WTC11 (cell line): ENCODE measurements around the gene SAFB.

Experiments
- ATF3 ChIP-seq: sonication (generic); formaldehyde crosslinking; conservative IDR thresholded peaks from 2 replicates; pipeline ENCODE4 v1.8.1; 2022; ENCODE audit warnings: mild to moderate bottlenecking, missing genetic modification reagents
- CTCF ChIP-seq: fragments of 200-600 bp; IDR thresholded peaks from 2 replicates; pipeline ENCODE4 v1.8.0; 2022; ENCODE audit warnings: antibody characterized with exemption
- ETV6 ChIP-seq: sonication (generic); formaldehyde crosslinking; IDR thresholded peaks from 2 replicates; pipeline ENCODE4 v1.8.1; 2022; ENCODE audit warnings: mild to moderate bottlenecking, missing genetic modification reagents
- FOXP1 ChIP-seq: sonication (generic); formaldehyde crosslinking; IDR thresholded peaks from 2 replicates; pipeline ENCODE4 v1.8.0; 2022; ENCODE audit warnings: missing genetic modification reagents, mild to moderate bottlenecking, moderate library complexity, borderline replicate concordance
- GRHL2 ChIP-seq: fragments of 250-450 bp; sonication (Bioruptor Pico); IDR thresholded peaks from 2 replicates; pipeline ENCODE4 v1.8.0; 2022; ENCODE audit warnings: mild to moderate bottlenecking, moderate library complexity; ENCODE audit not compliant: insufficient replicate concordance, severe bottlenecking
- MXD4 ChIP-seq: fragments of 250-450 bp; sonication (Bioruptor Pico); IDR thresholded peaks from 2 replicates; pipeline ENCODE4 v1.8.0; 2021; ENCODE audit warnings: mild to moderate bottlenecking, moderate library complexity, borderline replicate concordance
- NFYB ChIP-seq: sonication (generic); formaldehyde crosslinking; conservative IDR thresholded peaks from 2 replicates; pipeline ENCODE4 v1.8.0; 2022; ENCODE audit warnings: low read depth, missing genetic modification reagents
- NR3C1 ChIP-seq: sonication (generic); formaldehyde crosslinking; conservative IDR thresholded peaks from 2 replicates; pipeline ENCODE4 v1.8.1; 2023; ENCODE audit warnings: low read depth, mild to moderate bottlenecking, missing genetic modification reagents
- PRDM15 ChIP-seq: sonication (generic); formaldehyde crosslinking; IDR thresholded peaks from 2 replicates; pipeline ENCODE4 v1.8.0; 2022; ENCODE audit warnings: missing genetic modification reagents
- SP1 ChIP-seq: sonication (generic); formaldehyde crosslinking; conservative IDR thresholded peaks from 2 replicates; pipeline ENCODE4 v1.8.1; 2022; ENCODE audit warnings: missing genetic modification reagents
- ZBTB43 ChIP-seq: sonication (generic); formaldehyde crosslinking; IDR thresholded peaks from 2 replicates; pipeline ENCODE4 v1.8.1; 2023; ENCODE audit warnings: mild to moderate bottlenecking, missing genetic modification reagents
- TF ChIP-seq, protein P1 (sequence below): sonication (generic); formaldehyde crosslinking; IDR thresholded peaks from 2 replicates; pipeline ENCODE4 v1.8.1; 2023; ENCODE audit warnings: mild to moderate bottlenecking, missing genetic modification reagents, moderate library complexity
- TF ChIP-seq, protein P2 (sequence below): sonication (generic); formaldehyde crosslinking; IDR thresholded peaks from 2 replicates; pipeline ENCODE4 v1.8.1; 2023; ENCODE audit warnings: mild to moderate bottlenecking, missing genetic modification reagents, moderate library complexity
- TF ChIP-seq, protein P3 (sequence below): sonication (generic); formaldehyde crosslinking; conservative IDR thresholded peaks from 2 replicates; pipeline ENCODE4 v1.8.1; 2023; ENCODE audit warnings: mild to moderate bottlenecking, low read depth, missing genetic modification reagents, moderate library complexity

DNA sequence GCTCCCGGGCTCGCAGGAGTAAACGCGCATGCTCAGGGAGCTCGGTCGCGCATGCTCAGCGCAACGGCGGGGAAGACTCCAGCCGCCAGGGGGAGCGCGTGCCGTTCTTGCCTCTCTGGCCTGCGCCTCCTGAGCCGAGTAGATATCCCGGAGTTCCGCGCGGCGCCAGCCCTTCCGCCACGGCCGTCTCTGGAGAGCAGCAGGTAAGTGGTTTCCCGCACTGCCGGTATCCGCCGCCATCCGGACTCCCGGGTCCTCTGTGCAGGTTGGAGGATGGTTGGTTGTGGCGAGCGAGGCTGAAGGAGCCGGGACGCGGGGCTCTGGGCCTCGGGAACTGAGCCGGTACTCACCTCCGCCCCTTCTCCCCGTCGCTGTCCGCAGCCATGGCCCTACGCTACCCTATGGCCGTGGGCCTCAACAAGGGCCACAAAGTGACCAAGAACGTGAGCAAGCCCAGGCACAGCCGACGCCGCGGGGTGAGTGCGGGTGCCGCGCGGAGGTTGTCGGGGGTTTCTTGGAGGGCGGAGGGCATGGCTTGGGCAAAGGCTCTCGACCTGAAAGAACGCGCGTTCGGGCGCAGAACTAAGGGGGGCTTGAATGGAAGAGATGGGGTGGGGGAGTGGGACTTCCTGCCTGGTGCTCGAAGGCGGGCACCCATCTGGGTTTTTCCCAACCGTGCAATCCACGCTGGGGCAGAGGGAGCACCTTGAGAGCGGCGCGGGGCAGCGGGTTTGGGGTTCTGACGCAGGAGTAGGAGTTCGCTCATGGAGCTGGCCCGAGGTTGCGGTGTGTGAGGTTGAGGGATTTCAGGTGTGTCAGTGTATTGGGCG is 67.5 kb downstream of the SAFB start, which contains the start of gene RPL36:
- TF ChIP-seq NFYB (CRISPR knock-in tag): no peak; the same call in 1 of the 2 replicates
- TF ChIP-seq CTCF: peak; percentile 84
- TF ChIP-seq NR3C1 (CRISPR knock-in tag): no peak
- TF ChIP-seq ETV6 (CRISPR knock-in tag): peak; percentile 86
- peak; percentile 94 for TF ChIP-seq ZBTB43 (CRISPR knock-in tag)
- TF ChIP-seq, protein P1, sequence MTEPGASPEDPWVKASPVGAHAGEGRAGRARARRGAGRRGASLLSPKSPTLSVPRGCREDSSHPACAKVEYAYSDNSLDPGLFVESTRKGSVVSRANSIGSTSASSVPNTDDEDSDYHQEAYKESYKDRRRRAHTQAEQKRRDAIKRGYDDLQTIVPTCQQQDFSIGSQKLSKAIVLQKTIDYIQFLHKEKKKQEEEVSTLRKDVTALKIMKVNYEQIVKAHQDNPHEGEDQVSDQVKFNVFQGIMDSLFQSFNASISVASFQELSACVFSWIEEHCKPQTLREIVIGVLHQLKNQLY (CRISPR knock-in tag): peak; percentile 82; the same call in 1 of the 2 replicates
- TF ChIP-seq GRHL2 (CRISPR knock-in tag): no peak
- TF ChIP-seq, protein P2, sequence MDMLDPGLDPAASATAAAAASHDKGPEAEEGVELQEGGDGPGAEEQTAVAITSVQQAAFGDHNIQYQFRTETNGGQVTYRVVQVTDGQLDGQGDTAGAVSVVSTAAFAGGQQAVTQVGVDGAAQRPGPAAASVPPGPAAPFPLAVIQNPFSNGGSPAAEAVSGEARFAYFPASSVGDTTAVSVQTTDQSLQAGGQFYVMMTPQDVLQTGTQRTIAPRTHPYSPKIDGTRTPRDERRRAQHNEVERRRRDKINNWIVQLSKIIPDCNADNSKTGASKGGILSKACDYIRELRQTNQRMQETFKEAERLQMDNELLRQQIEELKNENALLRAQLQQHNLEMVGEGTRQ: 0 out of 2 replicates have a peak, but pooled peaks have one; percentile 26
- 0 out of 2 replicates have a peak, but pooled peaks have one; percentile 24 for TF ChIP-seq PRDM15
- TF ChIP-seq FOXP1 (CRISPR knock-in tag): peak; percentile 91
- peak; percentile 76 for TF ChIP-seq SP1
- TF ChIP-seq, protein P3, sequence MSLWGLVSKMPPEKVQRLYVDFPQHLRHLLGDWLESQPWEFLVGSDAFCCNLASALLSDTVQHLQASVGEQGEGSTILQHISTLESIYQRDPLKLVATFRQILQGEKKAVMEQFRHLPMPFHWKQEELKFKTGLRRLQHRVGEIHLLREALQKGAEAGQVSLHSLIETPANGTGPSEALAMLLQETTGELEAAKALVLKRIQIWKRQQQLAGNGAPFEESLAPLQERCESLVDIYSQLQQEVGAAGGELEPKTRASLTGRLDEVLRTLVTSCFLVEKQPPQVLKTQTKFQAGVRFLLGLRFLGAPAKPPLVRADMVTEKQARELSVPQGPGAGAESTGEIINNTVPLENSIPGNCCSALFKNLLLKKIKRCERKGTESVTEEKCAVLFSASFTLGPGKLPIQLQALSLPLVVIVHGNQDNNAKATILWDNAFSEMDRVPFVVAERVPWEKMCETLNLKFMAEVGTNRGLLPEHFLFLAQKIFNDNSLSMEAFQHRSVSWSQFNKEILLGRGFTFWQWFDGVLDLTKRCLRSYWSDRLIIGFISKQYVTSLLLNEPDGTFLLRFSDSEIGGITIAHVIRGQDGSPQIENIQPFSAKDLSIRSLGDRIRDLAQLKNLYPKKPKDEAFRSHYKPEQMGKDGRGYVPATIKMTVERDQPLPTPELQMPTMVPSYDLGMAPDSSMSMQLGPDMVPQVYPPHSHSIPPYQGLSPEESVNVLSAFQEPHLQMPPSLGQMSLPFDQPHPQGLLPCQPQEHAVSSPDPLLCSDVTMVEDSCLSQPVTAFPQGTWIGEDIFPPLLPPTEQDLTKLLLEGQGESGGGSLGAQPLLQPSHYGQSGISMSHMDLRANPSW: no peak
- no peak for TF ChIP-seq MXD4
- TF ChIP-seq ATF3 (CRISPR knock-in tag): no peak
